Measurements from ENCODE around the gene OXNAD1. TPM values are rescaled to one million over a fixed set of nuclear protein-coding genes. Genes with fewer than 3 reads are reported as not detected.

The OXNAD1 gene
- polyA plus RNA-seq, 1 donor from 2014 or later: 9.4 TPM

- Mint-ChIP-seq H3K9me3 (peaks cover 0 to 2% (median 0%) of the 10 kb centered on the region in 3 donors), H3K27me3 (no peaks in the 10 kb centered on the region), H3K4me1 (peaks cover 0 to 2% (median 0%) of the 10 kb centered on the region in 3 donors), H3K36me3 (peaks cover 9% of the 10 kb centered on the region), H3K27ac (no peak overlapping the region), H3K4me3 (no peak overlapping the region)
These were observed 14.2 kb downstream of the OXNAD1 start for GRCh38 chr3:16279010-16279801.

DNA sequence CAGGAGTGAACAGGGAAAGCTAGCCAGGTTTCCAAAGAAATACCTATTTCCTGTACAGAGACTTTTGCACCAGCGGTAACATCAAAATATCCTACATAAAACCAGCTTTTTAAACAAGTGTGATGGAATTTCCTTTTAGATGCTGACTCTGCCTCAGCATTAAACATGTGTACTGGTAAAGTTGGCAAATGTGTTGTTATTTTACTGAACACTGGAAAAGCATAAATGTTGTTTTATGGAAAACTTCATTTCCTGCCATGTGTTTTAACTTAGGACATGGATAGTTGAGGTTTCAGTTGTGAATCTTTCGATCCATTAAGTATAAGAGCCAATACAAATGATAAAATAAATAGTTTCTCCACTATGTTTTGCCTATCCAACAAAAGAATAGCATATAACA, 15.7 kb downstream of the OXNAD1 start:
- H3K36me3 Mint-ChIP-seq: peaks cover 4% of the 10 kb centered on the region
- peaks cover 0 to 2% (median 0%) of the 10 kb centered on the region in 3 donors for H3K9me3 Mint-ChIP-seq
- H3K4me1 Mint-ChIP-seq: peaks cover 0 to 5% (median 2%) of the 10 kb centered on the region in 3 donors
- H3K27ac Mint-ChIP-seq: no peak overlapping the region
- H3K27me3 Mint-ChIP-seq: no peaks in the 10 kb centered on the region
- H3K4me3 Mint-ChIP-seq: no peak overlapping the region

- Mint-ChIP-seq H3K4me3 (no peak overlapping the region), H3K36me3 (peaks cover 4% of the 10 kb centered on the region), H3K9me3 (peaks cover 0 to 2% (median 0%) of the 10 kb centered on the region in 3 donors), H3K4me1 (peaks cover 6 to 9% (median 9%) of the 10 kb centered on the region in 3 donors), H3K27me3 (no peaks in the 10 kb centered on the region), H3K27ac (peak overlapping the region in 1 of 3 donors; percentile 5)
These were observed 19.6 kb downstream of the OXNAD1 start for GRCh38 chr3:16284633-16285032.

GRCh38 chr3:16286161-16286560, 21.1 kb downstream of the OXNAD1 start:
- Mint-ChIP-seq H3K9me3 (peaks cover 0 to 2% (median 0%) of the 10 kb centered on the region in 3 donors), H3K27me3 (no peaks in the 10 kb centered on the region), H3K36me3 (peaks cover 4% of the 10 kb centered on the region), H3K4me3 (peak overlapping the region in 2 of 4 donors; percentile 78 to 88), H3K4me1 (peaks cover 14 to 21% (median 14%) of the 10 kb centered on the region in 3 donors), H3K27ac (peak overlapping the region in 2 of 3 donors; percentile 27 to 83)

DNA sequence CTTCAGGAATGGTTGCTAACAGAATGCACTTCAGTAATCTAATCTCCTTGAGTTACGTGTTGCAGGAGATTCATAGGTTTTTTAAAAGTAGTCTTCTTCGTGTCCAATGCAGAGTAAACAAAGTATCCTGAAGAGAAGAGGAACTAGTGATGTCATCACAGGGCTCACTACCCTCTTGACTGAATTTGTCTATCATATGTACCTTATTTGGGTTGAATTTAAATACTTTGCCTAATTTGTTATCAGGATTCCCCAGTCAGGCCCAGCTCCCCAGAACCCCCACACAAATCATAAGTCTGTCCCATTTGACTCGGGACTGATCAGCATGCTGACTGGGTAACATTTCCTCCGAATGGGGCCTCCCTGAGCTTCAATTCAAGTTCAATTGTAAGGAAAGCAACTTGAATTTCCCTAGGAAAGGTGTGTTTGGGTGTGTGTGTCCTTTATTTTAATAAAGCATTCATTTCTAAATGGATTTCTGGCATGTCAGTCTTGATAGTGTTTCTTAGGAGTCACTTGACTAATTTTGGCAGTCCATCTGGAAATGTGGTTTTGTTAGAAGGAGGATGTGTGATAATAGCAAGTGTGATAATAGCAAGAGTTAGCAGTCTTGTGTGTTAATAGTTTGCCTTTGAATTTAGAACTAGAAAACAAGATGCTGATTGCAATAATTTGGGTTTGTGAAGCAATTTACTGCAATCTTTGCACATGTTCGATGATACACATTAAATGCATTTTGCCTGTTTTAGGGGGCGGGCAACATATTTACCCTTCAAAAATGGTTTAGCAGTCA, 21.9 kb downstream of the OXNAD1 start:
- peak overlapping the region in 2 of 4 donors; percentile 78 to 88 for H3K4me3 Mint-ChIP-seq
- H3K27ac Mint-ChIP-seq: peak overlapping the region in 2 of 3 donors; percentile 7 to 83
- peaks cover 4% of the 10 kb centered on the region for H3K36me3 Mint-ChIP-seq
- no peaks in the 10 kb centered on the region for H3K27me3 Mint-ChIP-seq
- H3K9me3 Mint-ChIP-seq: peaks cover 0 to 2% (median 0%) of the 10 kb centered on the region in 3 donors
- H3K4me1 Mint-ChIP-seq: peaks cover 14 to 26% (median 19%) of the 10 kb centered on the region in 3 donors

GRCh38 chr3:16288664-16289063, 23.7 kb downstream of the OXNAD1 start:
- H3K9me3 Mint-ChIP-seq: peaks cover 0 to 3% (median 0%) of the 10 kb centered on the region in 3 donors
- peaks cover 13 to 30% (median 19%) of the 10 kb centered on the region in 3 donors for H3K4me1 Mint-ChIP-seq
- peak overlapping the region in 1 of 3 donors; percentile 44 for H3K27ac Mint-ChIP-seq
- H3K27me3 Mint-ChIP-seq: no peaks in the 10 kb centered on the region
- H3K36me3 Mint-ChIP-seq: peaks cover 4% of the 10 kb centered on the region
- H3K4me3 Mint-ChIP-seq: peak overlapping the region in 2 of 4 donors; percentile 35 to 39

DNA sequence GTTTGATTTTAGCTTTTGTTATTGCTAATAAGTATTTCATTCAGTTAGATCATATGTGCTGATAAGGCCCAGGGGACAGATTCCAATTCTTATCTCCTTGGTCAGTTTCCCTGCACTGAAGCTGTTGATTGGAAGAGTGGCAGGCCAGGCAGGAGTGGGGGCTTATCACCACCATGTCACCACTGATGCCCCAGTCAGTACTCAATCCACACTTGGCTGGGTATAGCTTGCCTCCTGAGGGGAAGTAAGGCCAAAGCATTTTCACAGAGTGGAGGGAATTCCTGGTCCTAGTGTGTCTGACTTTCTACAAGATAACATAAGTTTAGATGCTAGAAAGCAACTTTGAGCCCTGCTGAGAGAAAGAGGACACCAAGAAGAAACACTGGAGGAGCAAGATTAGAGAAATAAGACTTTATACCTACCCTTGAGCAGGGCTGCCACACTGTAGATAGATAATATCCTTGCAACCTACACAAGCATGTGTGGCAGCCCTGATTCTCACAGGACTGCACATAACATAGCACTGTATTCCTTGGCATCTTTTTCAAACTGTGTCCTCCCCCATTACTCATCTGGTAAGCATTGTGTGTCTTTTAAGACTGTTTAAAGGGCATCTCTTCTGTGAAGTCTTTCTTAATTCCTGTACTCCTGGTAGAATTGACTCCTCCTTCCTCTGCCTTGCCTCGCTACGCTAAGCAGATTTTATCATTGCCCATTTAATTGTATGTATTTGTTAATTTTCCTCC, 24.3 kb downstream of the OXNAD1 start:
- Mint-ChIP-seq H3K9me3 (peaks cover 0 to 3% (median 0%) of the 10 kb centered on the region in 3 donors), H3K27me3 (no peaks in the 10 kb centered on the region), H3K36me3 (peaks cover 7% of the 10 kb centered on the region), H3K4me3 (peak overlapping the region in 1 of 4 donors; percentile 39), H3K4me1 (peaks cover 12 to 30% (median 19%) of the 10 kb centered on the region in 3 donors), H3K27ac (no peak overlapping the region)

DNA sequence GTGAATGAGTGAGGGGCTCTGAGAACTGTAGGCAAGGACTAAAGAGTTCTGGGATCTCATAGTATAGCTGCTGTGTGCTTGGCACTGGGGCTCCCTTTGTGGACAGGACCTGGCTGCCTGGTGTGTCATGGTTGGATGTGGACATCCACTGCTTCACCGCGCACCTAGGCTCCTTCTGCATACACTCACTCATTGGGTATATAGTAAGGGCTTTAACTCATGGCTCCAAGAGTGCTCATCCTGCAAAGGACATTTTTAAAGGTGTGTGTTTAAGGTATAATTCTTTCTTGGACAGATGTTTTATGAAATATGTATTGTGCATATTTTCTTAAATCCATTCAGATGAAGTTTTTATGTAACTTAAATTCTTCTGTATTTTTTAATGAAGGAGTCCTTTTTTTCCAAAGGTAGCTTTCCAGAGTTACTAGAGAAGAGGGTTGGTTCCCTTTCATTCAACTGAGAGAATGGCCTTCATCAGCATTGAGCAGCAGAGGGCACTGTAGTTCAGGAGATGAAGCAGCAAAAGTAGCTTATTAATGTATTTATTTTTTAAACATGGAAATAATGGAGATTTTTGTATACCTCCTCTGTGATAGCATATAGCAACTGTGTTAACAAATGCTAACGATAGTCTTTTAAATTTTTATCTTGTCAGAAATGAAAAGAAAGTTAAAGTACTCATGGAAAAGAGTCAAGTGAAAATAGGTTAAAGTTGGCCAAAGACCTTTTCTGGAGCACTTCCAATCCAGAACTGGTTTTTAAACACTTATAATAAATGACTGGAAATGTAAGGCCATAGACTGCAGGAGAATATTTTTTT, 25.2 kb downstream of the OXNAD1 start:
- peak overlapping the region in 1 of 4 donors; percentile 27 for H3K4me3 Mint-ChIP-seq

DNA sequence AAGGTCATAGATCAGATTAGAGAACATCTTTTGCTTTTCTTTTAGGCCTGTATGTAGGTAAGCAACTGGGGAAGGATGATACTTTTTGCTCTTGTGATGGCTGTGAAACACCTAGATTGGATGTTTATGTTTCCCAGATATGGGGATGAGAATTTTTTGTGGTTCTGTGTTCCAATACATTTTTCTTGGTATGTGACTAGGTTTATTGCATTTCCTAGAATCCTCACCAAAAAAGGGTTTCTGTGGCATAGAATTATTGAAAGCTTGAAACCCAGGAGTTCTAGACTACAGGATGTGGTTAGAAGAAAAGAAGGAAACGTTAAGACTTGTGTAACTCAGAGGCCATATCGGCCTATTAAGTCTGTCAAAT, 25.8 kb downstream of the OXNAD1 start:
- Mint-ChIP-seq H3K4me1 (peaks cover 21 to 32% (median 23%) of the 10 kb centered on the region in 3 donors), H3K36me3 (peaks cover 16% of the 10 kb centered on the region), H3K9me3 (peaks cover 0 to 3% (median 0%) of the 10 kb centered on the region in 3 donors), H3K4me3 (peak overlapping the region in 1 of 4 donors; percentile 31), H3K27ac (no peak overlapping the region), H3K27me3 (no peaks in the 10 kb centered on the region)

More for the DNA sequence above, 25.2 kb downstream of the OXNAD1 start:
- Mint-ChIP-seq H3K4me1 (peaks cover 15 to 27% (median 19%) of the 10 kb centered on the region in 3 donors), H3K27me3 (no peaks in the 10 kb centered on the region), H3K36me3 (peaks cover 10% of the 10 kb centered on the region), H3K27ac (no peak overlapping the region), H3K9me3 (peaks cover 0 to 3% (median 0%) of the 10 kb centered on the region in 3 donors)

DNA sequence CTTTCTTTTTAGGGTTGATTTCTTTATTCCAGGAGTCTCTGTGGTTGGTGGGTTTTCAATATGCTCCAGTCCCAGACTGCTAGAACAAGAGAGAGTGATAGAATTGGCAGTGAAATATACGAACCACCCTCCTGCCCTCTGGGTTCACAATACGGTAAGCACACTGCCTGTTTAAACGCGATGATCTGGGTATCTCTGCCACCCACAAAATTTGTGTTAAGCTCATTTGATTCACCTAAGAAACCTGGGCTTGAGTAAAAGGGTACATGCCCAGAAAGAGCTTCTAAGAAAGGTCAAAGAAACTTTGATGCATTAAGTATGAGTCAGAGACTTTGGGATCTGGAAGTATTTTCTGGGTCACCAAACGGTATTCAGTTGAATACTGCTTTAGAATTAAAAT, 29.8 kb downstream of the OXNAD1 start:
- H3K9me3 Mint-ChIP-seq: peaks cover 0 to 3% (median 0%) of the 10 kb centered on the region in 3 donors
- no peaks in the 10 kb centered on the region for H3K27me3 Mint-ChIP-seq
- no peak overlapping the region for H3K27ac Mint-ChIP-seq
- H3K4me1 Mint-ChIP-seq: peaks cover 16 to 35% (median 18%) of the 10 kb centered on the region in 3 donors
- no peak overlapping the region for H3K4me3 Mint-ChIP-seq
- H3K36me3 Mint-ChIP-seq: peaks cover 24% of the 10 kb centered on the region

GRCh38 chr3:16295298-16295890, 30.4 kb downstream of the OXNAD1 start:
- H3K27me3 Mint-ChIP-seq: no peaks in the 10 kb centered on the region
- peaks cover 20 to 31% (median 23%) of the 10 kb centered on the region in 3 donors for H3K4me1 Mint-ChIP-seq
- H3K27ac Mint-ChIP-seq: peak overlapping the region in 1 of 3 donors; percentile 20
- H3K9me3 Mint-ChIP-seq: peaks cover 0 to 3% (median 0%) of the 10 kb centered on the region in 3 donors
- H3K36me3 Mint-ChIP-seq: peaks cover 24% of the 10 kb centered on the region
- peak overlapping the region in 2 of 4 donors; percentile 20 to 75 for H3K4me3 Mint-ChIP-seq

- peak overlapping the region in 1 of 4 donors; percentile 11 for H3K4me3 Mint-ChIP-seq
- H3K36me3 Mint-ChIP-seq: peaks cover 31% of the 10 kb centered on the region
- H3K27ac Mint-ChIP-seq: peak overlapping the region in 1 of 3 donors; percentile 63
These were observed 33.2 kb downstream of the OXNAD1 start for GRCh38 chr3:16297997-16298885.

More at GRCh38 chr3:16297997-16298885, 33.2 kb downstream of the OXNAD1 start:
- no peaks in the 10 kb centered on the region for H3K27me3 Mint-ChIP-seq
- peaks cover 0 to 3% (median 0%) of the 10 kb centered on the region in 3 donors for H3K9me3 Mint-ChIP-seq
- H3K4me1 Mint-ChIP-seq: peaks cover 18 to 26% (median 25%) of the 10 kb centered on the region in 3 donors
